ENCODE data around the gene CHN1.

CHN1 gene

GRCh38 chr2:174897286-174897685, 107.9 kb downstream of the CHN1 start:
- H3K36me3 ChIP-seq: no peaks in the 10 kb centered on the region
- no peaks in the 10 kb centered on the region for H3K4me1 ChIP-seq (ENCODE audit: control insufficient read depth in 1 of 2, insufficient read depth in 1 of 2, low read depth in 1 of 2, low read length in 1 of 2)
- H3K4me3 ChIP-seq (ENCODE audit: low read depth in 1 of 2, low read length in 1 of 2): no peak overlapping the region
- no peak for TF ChIP-seq CTCF (IDR thresholded peaks at IDR 0.05)
- no peak overlapping the region for H3K27ac ChIP-seq
- H3K27me3 ChIP-seq: peaks cover 4% of the 10 kb centered on the region
- H3K9me3 ChIP-seq: no peaks in the 10 kb centered on the region

GRCh38 chr2:174893018-174893417, 112.2 kb downstream of the CHN1 start:
- TF ChIP-seq CTCF (IDR thresholded peaks at IDR 0.05): no peak
- Histone ChIP-seq H3K27ac (no peak overlapping the region), H3K4me3 (ENCODE audit: low read depth in 1 of 2, low read length in 1 of 2) (no peak overlapping the region), H3K27me3 (peaks cover 4% of the 10 kb centered on the region), H3K36me3 (no peaks in the 10 kb centered on the region), H3K9me3 (no peaks in the 10 kb centered on the region), H3K4me1 (ENCODE audit: control insufficient read depth in 1 of 2, insufficient read depth in 1 of 2, low read depth in 1 of 2, low read length in 1 of 2) (no peaks in the 10 kb centered on the region)

GRCh38 chr2:174892546-174892945, 112.6 kb downstream of the CHN1 start:
- no peak overlapping the region for H3K4me3 ChIP-seq (ENCODE audit: low read depth in 1 of 2, low read length in 1 of 2)
- peaks cover 4% of the 10 kb centered on the region for H3K27me3 ChIP-seq
- no peak overlapping the region for H3K27ac ChIP-seq
- H3K9me3 ChIP-seq: no peaks in the 10 kb centered on the region
- no peak for TF ChIP-seq CTCF (IDR thresholded peaks at IDR 0.05)
- no peaks in the 10 kb centered on the region for H3K36me3 ChIP-seq
- H3K4me1 ChIP-seq (ENCODE audit: control insufficient read depth in 1 of 2, insufficient read depth in 1 of 2, low read depth in 1 of 2, low read length in 1 of 2): no peaks in the 10 kb centered on the region

GRCh38 chr2:174888646-174889271, 116.4 kb downstream of the CHN1 start:
- Histone ChIP-seq H3K4me3 (ENCODE audit: low read depth in 1 of 2, low read length in 1 of 2) (no peak overlapping the region), H3K27ac (no peak overlapping the region), H3K9me3 (no peaks in the 10 kb centered on the region), H3K36me3 (no peaks in the 10 kb centered on the region), H3K4me1 (ENCODE audit: control insufficient read depth in 1 of 2, insufficient read depth in 1 of 2, low read depth in 1 of 2, low read length in 1 of 2) (no peaks in the 10 kb centered on the region), H3K27me3 (no peaks in the 10 kb centered on the region)
- TF ChIP-seq CTCF (IDR thresholded peaks at IDR 0.05): no peak

- Histone ChIP-seq H3K9me3 (no peaks in the 10 kb centered on the region), H3K36me3 (no peaks in the 10 kb centered on the region), H3K4me3 (ENCODE audit: low read depth in 1 of 2, low read length in 1 of 2) (no peak overlapping the region), H3K27ac (no peak overlapping the region), H3K4me1 (ENCODE audit: control insufficient read depth in 1 of 2, insufficient read depth in 1 of 2, low read depth in 1 of 2, low read length in 1 of 2) (no peaks in the 10 kb centered on the region), H3K27me3 (no peaks in the 10 kb centered on the region)
- TF ChIP-seq CTCF (IDR thresholded peaks at IDR 0.05): no peak
These were observed 117.0 kb downstream of the CHN1 start for GRCh38 chr2:174888146-174888545.

- Histone ChIP-seq H3K36me3 (no peaks in the 10 kb centered on the region), H3K27me3 (no peaks in the 10 kb centered on the region), H3K4me3 (ENCODE audit: low read depth in 1 of 2, low read length in 1 of 2) (no peak overlapping the region), H3K27ac (no peak overlapping the region), H3K4me1 (ENCODE audit: control insufficient read depth in 1 of 2, insufficient read depth in 1 of 2, low read depth in 1 of 2, low read length in 1 of 2) (no peaks in the 10 kb centered on the region), H3K9me3 (no peaks in the 10 kb centered on the region)
- no peak for TF ChIP-seq CTCF (IDR thresholded peaks at IDR 0.05)
These were observed 122.8 kb downstream of the CHN1 start for GRCh38 chr2:174882416-174882815.

Data from neutrophil (primary cell).